Gastrocnemius medialis (tissue), 4 donors: ENCODE measurements around the gene TUBB8.
"Not testable (repeated sequence)": the region's sequence is repeated elsewhere in the genome, so short reads cannot be mapped to it uniquely, and the experiment has no call there.

Source experiments
- POLR2A ChIP-seq, 2 donors: fragments of 450-650 bp; IDR thresholded peaks; one replicate each; pipeline ENCODE4 v1.6.1; 2017; ENCODE audit warnings: antibody characterized with exemption in 2 of 2, mild to moderate bottlenecking in 2 of 2, moderate library complexity in 2 of 2
- TF ChIP-seq, protein P1 (sequence below), 5 experiments: fragments of 450-650 bp in 3 of 5; fragments of 200-600 bp in 2 of 5; sonication (generic) in 2 of 5; IDR thresholded peaks in 4 of 5; conservative IDR thresholded peaks in 1 of 5; 1 replicate in 4 of 5; 2 replicates in 1 of 5; pipeline ENCODE4 v1.5.1; 2016 to 2019; ENCODE audit warnings: antibody characterized with exemption in 5 of 5, mild to moderate bottlenecking in 3 of 5, moderate library complexity in 3 of 5

DNA sequence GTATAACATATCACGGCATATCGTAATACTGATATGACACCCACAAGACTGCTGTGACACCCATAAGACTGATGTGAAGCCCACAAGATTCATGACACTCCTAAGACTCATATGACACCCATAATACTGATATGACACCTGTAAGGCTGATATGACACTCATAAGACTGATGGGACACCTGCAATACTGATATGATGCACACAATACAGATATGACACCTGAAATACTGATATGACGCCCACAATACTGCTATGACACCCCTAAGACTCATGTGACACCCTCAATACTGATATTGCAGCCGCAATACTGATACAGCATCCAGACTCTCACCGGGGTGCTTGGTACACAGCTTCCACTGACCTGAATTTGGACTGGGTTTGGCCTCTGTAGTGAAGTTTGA, 19.1 kb upstream of the TUBB8 start:
- TF ChIP-seq, protein P1, sequence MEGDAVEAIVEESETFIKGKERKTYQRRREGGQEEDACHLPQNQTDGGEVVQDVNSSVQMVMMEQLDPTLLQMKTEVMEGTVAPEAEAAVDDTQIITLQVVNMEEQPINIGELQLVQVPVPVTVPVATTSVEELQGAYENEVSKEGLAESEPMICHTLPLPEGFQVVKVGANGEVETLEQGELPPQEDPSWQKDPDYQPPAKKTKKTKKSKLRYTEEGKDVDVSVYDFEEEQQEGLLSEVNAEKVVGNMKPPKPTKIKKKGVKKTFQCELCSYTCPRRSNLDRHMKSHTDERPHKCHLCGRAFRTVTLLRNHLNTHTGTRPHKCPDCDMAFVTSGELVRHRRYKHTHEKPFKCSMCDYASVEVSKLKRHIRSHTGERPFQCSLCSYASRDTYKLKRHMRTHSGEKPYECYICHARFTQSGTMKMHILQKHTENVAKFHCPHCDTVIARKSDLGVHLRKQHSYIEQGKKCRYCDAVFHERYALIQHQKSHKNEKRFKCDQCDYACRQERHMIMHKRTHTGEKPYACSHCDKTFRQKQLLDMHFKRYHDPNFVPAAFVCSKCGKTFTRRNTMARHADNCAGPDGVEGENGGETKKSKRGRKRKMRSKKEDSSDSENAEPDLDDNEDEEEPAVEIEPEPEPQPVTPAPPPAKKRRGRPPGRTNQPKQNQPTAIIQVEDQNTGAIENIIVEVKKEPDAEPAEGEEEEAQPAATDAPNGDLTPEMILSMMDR (IDR thresholded peaks at IDR 0.05 in 4 of 5, conservative IDR thresholded peaks at IDR 0.05 in 1 of 5), result not testable (repeated sequence)
- TF ChIP-seq POLR2A (IDR thresholded peaks at IDR 0.05), result not testable (repeated sequence)
